GM21381 (cell line): ENCODE data around the gene FRMD8.
"Not testable (repeated sequence)": the region's sequence is repeated elsewhere in the genome, so short reads cannot be mapped to it uniquely, and the experiment has no call there.

Experiments
- ATAC-seq: cut with Tn5 transposase; IDR thresholded peaks from one replicate; pipeline ENCODE4 v1.9.1; 2021; ENCODE audit warnings: mild to moderate bottlenecking, moderate library complexity; ENCODE audit not compliant: unreplicated experiment

The FRMD8 gene

DNA sequence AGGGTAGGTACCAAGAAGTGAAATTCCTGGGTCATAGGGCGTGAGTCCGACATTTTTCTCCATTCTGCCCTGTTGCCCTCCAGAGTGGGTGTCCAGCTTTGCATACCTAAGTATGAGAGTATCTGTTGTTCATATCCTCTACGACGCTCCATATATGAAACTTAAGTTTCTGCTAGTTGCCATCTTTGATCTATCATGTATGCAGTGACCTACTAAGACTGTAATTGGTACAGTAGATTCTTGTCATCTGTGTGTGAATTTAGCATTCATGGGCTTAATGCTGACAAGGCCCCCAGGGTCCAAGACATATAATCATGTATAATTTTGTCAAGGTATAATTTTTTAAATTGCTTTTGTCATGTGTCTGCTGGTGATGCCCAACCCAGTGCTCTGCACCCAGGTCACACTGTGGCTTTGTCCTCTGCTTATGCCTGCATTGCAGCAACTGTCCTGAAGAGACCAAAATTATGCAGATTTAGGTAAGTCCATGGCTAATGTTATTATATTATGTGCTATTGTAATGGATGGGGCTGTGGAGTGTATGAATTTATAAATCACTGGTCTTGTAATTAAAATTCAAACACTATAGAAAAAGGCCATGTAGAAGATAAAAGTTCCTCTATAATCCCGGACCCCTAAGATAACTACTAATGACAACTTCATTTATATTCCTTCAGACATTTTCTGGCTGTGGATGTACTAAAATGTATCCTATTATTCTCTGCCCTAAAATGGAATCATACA lies 48.4 kb downstream of the FRMD8 start:
- ATAC-seq = no peak

GRCh38 chr11:65435411-65435931 lies 49.0 kb downstream of the FRMD8 start:
- ATAC-seq = no peak

DNA sequence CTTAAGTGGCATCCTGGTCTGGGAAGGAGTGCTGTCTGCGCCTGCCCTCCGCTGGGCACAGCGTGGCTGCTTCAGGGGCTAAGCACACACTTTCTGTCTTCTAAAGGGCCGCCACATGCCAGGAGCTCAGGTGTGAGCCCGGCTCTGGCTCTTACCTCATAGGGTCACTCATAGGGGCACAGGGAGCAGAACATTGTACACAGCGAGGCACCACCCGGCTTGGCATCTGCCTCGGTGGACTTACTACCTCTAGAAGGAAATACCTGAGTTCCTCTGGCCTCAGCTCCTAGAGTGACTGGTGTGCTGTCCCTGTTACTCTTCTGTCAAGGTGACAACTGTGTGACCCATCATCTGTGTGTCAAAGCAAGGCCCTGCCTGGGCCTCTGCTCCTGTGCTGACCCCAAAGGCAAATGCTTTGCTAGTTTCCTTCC lies 49.6 kb downstream of the FRMD8 start:
- no peak for ATAC-seq

- ATAC-seq = no peak
Observed at GRCh38 chr11:65436412-65437032, 50.1 kb downstream of the FRMD8 start.

- ATAC-seq = no peak
Observed at GRCh38 chr11:65437436-65438227, 51.2 kb downstream of the FRMD8 start.

GRCh38 chr11:65438257-65439151 lies 52.1 kb downstream of the FRMD8 start:
- no peak for ATAC-seq

DNA sequence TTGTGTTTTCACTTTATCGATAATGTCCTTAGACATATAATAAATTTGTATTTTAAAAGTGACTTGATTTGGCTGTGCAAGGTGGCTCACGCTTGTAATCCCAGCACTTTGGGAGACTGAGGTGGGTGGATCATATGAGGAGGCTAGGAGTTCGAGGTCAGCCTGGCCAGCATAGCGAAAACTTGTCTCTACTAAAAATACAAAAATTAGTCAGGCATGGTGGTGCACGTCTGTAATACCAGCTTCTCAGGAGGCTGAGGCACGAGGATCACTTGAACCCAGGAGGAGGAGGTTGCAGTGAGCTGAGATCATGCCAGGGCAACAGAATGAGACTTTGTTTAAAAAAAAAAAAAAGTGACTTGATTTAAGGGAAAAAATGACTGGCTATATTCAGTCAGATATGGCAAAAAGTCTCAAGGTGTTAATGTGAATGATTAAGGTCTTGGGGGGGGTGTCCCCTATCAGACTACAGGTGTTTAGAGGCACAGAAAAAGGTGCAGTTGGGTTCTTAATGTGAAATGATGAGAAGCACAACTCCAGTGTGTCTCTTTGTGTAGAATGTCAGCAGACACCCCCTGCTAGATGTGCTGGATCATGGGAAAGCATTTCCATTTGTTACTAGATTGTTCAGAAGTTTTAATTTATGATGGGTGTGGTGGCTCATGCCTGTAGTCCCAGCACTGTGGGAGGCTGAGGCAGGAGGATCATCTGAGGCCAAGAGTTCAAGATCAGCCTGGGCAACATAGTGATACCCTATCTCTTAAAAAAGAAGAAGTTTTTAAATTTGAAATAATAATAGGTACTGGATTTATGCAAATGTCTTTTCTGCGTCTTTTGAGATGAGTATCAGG lies 53.1 kb downstream of the FRMD8 start:
- no peak for ATAC-seq

- peak; percentile 54 for ATAC-seq
Observed at GRCh38 chr11:65440831-65441499, 54.5 kb downstream of the FRMD8 start.

GRCh38 chr11:65442842-65443331 lies 56.5 kb downstream of the FRMD8 start:
- ATAC-seq = no peak

DNA sequence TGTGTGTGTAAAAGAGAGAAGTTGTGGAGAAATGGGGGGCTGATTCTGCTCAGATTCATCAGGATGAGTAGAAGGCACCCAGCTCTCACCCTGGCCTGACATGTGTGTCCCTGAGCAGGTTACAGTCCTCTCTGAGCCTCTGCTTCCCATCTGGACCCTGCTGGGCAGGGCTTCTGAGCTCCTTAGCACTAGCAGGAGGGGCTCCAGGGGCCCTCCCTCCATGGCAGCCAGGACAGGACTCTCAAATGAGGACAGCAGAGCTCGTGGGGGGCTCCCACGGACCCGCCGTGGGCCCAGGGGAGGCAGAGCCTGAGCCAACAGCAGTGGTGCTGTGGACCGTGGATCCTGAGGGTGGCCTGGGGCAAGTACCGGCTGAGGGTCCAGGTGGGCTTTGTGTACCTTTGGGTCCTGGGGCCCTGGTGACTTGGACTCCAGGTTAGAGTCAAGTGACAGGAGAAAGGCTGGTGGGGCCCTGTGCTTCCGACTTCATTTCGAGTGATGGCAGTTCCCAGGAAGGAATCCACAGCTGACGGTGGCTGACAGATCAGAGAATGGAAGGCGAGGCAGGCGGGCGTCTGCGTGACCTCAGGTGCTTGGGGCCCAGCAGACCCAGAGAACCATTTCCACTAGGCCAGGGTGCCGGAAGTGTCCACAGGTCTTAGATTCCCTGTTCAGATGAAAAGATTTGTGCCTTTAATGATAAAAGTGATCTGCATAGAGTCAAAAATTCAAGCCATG lies 58.0 kb downstream of the FRMD8 start:
- ATAC-seq = no peak

DNA sequence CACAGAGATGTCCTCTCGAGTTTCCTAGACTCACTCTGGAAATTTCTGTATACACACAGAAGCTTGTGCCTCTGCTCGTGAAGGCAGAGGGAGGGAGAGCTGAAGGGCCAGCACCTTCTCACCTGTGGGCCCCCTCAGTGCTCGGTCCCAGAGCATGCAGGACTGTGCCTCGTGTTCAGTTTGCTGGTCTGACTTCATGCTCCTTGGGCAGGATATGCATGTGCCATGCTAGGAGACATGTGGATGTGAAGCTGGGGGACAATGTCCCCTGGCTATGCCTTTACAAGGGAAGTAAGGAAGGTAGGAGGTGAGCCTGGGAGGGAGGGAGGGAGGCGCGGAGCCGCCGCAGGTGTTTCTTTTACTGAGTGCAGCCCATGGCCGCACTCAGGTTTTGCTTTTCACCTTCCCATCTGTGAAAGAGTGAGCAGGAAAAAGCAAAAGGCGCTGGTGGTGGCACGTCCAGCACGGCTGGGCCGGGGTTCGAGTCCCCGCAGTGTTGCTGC lies 58.7 kb downstream of the FRMD8 start:
- ATAC-seq = no peak

GRCh38 chr11:65445604-65446445 lies 59.4 kb downstream of the FRMD8 start:
- ATAC-seq = no peak

- no peak for ATAC-seq
Observed at GRCh38 chr11:65446446-65447277, 60.2 kb downstream of the FRMD8 start.

DNA sequence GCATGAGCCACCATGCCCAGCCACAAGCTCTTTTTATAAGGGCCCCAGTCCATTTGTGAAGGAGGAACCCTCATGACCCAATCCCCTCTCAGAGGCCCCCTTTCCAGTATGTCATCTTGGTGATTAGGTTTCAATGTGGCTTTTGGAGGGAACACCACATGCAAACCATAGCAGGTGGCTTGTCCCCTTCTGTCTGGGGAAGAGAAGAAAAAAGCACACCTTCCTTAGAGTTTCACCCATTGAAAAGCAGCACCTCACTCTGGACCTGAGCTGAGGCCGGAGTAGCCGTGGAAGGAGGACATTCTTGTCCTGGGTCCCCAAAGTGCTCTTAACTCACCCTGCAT lies 61.6 kb downstream of the FRMD8 start:
- no peak for ATAC-seq

DNA sequence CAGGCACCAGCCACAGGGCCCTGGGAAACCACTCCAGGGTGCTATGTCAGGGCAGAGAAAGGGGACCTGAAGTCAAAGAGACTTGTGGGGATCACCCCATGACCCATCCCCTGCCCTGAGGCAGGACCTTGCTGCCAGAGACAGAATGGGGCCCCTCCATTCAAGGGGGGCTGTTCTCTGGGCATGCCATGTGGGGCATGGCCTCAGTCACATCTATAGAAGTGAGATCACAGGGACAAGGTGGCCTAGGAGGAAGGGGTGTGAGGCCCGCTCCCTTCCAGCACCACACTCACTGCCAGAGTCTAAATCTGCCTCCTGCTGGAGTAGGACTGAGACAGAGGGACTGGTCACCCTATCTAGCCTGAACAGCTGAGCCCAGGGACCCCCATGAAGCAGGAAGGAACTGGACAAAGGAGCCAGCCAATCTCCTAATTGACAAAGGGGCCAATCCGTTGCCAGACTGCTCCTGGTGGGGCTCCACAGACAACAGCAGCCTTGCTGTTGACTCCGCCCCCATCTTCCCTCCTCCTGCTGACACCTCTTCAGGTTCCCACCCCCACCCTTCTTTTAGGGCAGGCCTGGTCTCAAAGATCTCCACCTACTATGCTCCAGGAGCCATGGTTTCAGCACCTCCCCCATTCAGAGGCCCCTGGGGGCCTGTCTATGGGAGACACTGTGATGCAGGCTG lies 62.1 kb downstream of the FRMD8 start:
- ATAC-seq = no peak

DNA sequence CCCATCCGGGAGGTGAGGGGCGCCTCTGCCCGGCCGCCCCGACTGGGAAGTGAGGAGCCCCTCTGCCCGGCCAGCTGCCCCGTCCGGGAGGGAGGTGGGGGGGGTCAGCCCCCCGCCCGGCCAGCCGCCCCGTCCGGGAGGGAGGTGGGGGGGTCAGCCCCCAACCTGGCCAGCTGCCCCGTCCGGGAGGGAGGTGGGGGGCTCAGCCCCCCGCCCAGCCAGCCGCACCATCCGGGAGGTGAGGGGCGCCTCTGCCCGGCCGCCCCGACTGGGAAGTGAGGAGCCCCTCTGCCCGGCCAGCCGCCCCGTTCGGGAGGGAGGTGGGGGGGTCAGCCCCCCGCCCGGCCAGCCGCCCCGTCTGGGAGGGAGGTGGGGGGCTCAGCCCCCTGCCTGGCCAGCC lies 64.9 kb downstream of the FRMD8 start:
- ATAC-seq = not testable (repeated sequence)
